ENCODE measurements around the gene ETV3. TPM values are rescaled to one million over a fixed set of nuclear protein-coding genes. Genes with fewer than 3 reads are reported as not detected.
"Not testable (repeated sequence)": the region's sequence is repeated elsewhere in the genome, so short reads cannot be mapped to it uniquely, and the experiment has no call there.

ETV3 gene
- total RNA-seq, 1 experiment from 2014 or later, result 6.7 TPM

DNA sequence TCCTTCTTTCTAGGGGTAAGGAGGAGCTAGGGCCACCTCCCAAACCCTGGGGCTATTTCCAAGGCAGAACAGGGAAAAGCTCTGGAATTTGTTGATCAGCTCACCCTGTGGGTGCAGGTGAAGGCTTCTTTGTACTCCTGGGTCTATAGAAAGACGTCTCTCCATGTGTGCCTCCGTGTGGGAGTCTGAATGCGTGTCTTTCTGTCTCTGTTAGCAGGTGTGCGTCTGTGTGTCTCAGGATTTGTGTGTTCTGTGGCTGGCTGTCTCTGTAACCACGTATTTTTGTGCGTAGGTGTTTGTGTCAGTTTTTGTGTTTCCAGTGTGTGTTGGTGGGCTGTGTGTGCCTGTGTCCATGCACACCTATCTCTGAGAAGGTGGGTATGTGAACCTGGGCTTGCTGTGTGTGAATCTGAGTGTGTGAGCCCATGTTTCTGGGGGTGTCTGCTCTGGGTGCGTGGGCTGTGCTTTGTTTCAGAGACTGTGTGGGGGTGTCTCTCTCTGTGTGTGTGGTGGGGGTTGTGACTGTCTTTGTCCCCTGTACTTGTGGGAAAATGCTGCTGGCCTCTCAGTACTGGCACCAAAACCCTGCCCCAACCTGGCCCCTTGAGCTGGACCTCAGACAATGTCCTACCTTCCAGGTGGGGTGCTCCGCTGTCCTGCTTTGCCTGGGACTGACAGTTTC lies 25.9 kb downstream of the ETV3 start:
- no peak for DNase-seq (ENCODE audit: low spot score)

DNA sequence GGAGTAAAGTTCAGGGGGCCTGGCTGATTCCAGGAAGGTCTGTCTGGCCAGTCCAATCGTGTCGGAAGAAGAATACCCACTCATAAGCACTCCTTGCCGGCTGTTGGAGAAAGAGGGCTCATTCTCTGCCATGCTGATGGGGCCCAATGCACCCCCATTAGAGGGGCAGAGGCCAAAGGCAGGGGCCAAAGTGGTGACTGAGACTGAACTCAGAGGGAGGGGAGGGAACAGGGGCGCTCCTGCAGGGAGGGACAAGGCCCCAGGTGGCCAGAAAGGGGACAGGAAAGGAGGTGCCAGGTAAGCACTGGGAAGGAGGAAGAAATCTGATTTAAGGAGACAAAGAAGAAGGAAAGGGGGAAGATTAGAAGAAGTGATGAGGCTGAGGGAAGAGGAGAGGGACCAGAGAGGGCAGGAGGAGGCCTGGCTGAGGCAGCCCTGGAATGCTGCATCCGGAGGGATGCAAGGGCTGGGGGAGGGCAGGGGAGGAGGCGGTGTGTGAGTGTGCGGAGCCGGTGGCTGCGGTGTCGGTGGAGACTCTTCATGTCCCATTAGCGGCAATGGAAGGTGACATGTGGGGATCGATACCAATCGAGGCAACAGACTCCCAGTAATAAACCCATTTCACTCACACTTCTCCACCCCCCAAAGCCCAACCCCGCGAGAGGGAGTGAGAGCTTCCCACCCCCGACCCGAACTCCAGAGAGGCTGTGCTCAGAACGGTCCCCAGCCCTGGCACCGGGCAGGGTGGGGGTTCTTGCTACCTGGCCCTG lies 26.6 kb downstream of the ETV3 start:
- DNase-seq (ENCODE audit: low spot score), result no peak

DNA sequence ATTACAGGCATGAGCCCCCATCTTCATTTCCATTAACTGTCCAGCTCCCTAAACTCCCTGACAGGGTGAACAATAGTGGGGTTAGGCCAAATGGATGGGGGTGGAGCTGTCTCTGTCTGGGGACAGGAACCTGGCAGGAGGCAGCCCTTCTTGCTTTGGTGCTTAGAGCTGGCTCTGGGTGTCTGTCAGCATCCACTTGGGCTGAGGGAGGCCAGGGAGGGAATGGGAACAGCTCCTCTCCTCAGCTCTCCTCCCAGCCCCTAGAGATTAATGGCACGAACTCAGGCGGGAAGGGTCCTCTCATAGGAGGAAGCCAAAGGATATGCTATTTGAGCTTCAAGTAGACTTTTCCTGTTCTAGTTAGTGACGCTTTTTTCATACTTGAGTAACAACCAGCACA lies 27.5 kb downstream of the ETV3 start:
- no peak for DNase-seq (ENCODE audit: low spot score)

DNA sequence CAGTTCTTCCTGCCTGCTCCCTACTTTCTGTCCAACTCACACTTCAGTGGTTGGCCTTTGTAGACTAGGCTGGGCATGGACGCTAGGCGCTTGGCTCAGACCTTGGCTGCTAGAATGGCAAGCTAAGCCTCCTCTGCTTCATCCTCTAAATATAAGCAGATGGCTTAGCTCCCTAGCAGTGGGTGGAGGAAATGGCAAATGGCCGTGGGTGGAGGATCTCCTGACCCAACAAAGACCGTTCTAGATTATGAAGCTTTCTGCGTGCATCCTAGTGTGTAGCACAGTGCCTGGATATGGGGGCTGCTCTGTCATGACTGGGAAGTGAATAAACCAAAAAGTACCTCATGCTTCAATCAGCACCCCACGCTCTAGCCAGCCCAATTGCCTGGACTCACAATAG lies 28.2 kb downstream of the ETV3 start:
- no peak for DNase-seq (ENCODE audit: low spot score)

DNA sequence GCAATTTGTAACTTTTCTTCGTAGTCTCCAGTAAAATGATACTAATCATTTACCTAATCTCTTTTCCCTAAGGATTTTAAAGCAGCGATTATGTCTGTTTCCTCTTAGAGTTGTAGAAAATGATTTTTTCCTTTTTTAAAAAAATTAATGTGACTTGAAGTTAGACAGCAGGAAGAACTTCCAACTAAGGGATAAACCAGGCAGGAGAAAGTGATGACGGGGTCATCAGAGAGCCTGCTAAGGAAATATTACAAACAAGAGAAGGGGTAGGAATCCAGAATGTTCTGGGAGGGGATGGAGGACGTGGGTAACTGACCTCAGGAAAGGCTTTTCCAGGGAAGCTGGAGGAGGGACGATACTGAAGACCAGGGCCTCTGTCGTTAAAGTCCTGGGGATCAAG lies 29.7 kb downstream of the ETV3 start:
- DNase-seq (ENCODE audit: low spot score), result no peak

DNA sequence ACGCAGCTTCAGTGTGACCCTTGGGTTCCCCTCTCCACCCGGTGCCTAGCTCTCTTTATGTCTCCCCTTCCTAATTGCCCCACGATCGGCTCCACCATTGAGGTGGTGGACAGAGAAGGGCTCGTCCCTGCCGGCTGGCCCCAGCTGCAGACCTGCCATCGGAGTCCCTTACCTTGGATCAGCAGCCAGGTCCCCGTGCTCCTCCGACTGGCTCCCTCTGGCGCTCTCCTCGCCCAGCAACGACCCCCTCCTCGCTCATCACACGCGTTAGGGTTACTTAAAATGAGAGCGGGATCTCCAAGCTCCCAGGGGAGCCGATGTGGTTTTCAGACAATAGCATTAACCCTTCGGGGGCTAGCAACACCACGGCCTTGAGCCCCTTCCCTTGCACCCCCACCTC lies 30.5 kb downstream of the ETV3 start:
- DNase-seq (ENCODE audit: low spot score), result no peak

DNA sequence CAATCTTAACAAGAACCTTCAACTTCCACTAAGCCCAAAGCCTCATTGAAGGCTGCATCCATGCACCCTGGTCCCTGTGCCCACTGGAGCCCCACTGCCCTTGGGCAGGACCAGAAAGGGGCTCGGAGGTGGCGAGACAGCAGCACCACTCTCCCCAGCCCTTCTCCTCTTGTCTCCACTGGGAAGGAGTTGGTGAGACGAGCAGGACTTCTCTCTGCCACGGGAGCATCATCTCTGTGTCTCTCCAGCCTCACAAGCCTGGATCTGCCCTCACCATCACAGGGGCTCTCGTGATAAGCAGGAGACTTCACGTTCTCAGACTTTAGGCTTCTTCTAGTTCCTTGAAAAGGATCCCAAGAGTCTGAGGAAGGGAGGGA lies 31.4 kb downstream of the ETV3 start:
- no peak for DNase-seq (ENCODE audit: low spot score)

DNA sequence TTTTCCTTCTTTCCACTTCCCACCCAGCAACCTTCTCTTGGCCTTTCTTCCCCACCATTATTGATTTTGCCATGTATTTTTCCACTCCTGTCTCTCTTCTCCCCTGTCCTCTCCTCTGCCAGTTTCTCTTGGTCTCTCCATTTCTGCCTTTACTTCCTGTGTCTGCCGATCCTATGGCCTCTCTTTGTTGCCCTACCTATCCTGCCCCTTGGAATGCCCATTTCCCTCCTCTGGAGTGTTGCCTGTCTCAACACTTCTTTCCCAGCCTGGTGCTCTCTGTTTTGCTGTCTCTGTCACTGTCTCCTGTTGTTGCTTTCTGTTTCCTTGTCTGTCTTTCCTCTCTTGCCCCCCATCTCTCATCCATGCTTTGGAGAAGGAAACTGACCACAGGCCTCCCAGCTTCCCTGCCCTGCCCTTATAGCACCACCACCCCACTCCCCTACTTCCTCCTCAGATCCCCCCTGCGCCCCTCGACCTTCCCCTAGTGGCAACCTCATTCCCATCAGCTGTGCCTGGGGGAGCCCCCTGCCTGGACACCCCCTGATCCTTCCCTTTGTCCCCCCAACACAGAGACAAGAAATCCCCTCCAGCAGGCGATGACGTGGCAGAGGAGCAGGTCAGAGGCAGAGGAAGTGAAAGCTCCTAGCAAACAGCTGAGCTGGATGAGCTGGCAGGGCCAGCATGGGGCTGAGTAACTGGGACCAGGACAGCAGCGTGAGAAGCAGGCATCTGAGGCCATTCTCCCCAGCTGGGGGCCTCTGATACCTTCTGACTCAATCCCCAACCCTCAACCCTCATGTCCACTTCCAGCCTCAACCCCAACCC lies 32.0 kb downstream of the ETV3 start:
- peak; percentile 86 for DNase-seq (ENCODE audit: low spot score)

DNA sequence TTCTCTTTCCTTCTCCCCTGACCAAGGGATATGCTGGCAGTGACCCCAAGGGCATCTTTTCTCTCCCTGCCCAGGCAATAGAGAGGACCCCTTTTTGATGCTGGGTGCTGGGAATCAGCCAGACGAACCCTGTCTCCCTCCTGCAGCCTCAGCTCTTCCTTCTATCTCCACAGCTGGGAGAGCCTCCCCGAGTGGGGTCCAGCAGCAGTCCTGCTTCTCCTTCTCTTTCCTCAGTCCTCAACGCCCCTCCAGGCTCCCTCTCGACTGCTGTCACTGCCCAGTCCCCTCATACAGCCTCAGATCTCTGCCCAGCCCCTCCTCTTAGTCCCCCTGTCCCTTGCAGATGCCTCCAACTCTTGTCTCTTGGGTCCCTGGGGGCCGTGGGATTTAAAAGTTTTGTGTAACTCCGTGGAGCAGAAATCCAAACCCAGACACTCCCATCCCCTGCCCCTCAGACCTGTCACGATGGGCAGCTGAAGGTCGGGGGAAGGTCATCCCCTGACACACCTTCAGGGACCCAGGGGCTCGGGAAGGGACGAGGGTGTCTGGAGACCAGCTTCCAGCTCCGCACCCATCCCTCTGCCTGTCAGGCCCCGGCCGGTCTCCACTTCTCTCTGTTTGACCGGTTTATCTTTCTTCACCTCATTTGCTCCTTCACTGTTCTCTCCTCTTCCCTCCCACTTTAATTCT lies 32.8 kb downstream of the ETV3 start:
- DNase-seq (ENCODE audit: low spot score), result no peak

DNA sequence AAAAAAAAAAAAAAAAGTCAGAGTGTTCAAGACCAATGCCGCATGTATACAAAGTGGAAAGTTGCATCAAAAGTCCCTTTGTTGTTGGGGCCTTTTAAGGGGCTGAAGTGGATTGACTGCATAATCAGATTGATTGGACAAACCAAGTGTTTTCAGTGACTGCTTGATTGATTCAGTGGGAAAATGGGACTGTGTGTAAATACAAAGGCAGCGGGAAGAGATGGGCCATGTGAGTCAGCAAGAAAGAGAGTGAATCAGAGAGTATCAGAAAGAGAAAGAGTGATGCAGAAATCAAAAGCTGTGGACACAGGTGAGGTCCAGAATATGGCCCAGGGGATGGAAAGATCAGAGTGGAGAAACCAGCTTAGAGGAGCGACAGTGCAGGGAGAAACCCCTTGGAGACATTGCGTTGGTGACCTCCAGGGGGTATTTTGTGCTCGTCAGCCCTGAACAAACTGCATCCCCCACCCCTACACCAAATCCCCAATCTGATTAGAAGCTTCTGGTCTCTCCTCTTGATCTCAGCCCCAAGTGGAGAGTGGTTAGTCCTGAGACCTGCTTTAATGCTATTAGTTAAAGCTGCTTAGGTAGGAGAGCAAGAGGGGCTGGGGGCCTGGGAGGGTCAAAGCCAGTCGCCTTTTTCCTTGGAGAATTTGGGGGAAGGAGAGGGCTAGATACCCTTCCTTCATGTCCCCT lies 33.4 kb downstream of the ETV3 start:
- peak; percentile 20 for DNase-seq (ENCODE audit: low spot score)

DNA sequence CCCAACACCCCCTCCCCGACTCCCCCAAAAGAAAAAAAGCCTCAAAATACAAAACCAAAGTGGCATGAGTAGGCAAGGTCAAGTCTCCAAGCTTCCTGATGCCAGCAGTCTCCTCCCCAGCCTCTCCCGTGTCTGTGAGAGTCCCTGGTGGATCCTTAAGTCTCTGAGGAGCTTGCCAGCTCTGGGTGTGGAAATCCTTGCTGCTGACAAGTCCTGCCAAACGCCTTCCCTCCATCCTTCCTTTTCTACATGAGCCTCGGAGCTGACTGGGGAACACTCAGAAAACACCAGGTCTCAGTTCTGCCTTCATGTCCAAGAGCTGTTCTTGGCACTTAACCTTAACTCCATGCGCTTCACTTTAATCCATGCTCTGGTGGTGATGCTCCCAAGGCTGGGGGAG lies 34.9 kb downstream of the ETV3 start:
- no peak for DNase-seq (ENCODE audit: low spot score)

DNA sequence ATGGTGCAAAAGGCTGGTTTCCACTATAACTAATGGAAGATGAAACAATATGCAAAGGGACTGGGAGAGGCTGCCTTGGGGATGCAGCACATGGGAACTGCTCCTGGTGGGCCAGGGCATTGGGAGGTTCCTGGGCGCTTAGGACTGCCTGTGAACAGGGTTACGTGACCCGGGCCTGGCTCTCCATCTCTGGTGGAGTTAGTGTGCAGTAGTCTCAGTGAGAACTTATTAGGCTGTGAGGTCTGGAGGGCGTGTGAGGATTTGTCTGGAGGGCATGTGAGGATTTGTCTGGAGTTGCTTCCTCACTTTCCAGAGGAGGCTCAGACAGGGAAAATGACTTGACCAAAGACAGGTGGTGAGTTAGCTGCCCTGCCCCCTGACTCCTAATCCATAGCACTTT lies 37.0 kb downstream of the ETV3 start:
- DNase-seq (ENCODE audit: low spot score), result no peak

DNA sequence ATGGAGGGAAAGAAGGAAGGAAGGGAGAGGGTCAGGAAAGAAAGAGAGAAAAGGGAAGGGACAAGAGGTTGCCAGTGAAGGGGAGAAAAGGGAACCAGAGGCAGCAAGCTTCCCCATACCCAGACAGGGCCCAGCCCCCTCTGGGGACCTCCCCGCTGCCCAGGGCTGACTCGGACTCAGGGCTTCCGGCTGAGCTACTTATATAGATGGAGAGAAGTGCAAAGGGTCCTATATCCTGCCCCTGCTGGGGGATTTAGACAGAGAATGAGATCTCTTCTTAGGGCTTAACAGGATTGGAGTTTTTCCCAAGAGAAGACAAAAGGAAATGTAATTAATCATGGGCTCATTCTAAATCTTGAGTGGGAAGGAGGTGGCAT lies 38.6 kb downstream of the ETV3 start, which contains the start of gene ETV3L:
Gene ETV3L (minus strand): TSS at position 176 of the 377 bp plus-strand sequence. CDS start 285 bp downstream, outside the sequence.
- no peak for DNase-seq (ENCODE audit: low spot score)

DNA sequence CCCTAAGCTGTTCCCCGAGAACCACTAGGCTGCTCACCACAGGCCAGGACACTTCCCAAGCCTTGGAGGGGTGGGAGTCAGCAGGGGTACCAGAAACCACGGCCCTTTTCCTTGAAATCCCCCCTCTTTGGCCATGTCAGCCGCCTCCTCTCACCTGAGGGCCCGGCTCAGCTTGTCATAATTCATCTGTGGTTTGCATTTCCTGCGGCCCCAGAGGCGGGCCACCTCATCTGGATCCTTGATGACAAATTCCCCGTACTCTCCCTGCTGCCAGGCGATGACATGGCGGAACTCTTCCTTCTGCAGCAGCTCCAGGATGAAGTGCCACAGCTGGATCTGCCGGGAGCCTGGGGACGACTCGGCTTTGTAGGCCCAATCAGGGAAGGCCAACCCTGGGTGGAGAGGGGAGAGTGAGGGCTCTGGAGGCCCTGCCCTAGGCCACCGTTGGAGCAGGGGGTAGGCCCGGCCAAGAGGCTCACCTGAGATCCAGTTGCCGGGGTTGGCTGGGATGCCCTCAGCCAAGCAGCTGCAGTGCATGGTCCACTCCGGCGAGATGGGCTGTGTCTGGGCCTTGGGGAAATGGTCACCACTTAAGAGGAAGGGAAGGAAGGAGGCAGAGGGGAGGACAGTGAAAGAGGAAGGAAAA lies 39.1 kb downstream of the ETV3 start:
- DNase-seq (ENCODE audit: low spot score), result not testable (repeated sequence)

DNA sequence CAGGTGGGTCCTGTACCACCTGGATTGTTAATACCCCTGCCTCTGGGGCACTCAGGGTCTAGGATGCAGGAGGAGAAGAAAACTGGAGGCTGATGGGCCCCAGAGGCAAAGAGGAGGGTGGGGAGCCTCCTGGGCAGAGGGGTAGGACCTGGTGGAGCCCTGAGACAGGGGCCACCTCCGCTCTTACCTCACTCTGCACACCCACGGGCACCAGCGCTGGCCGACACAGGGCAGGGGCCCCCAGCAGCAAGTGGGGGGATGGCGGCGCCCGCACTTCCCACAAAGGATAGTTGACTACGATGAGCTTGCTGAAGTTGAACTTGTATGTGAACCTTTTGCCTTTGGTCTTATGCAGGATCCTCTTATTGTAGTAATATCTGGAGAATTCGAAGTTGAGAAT lies 39.7 kb downstream of the ETV3 start:
- DNase-seq (ENCODE audit: low spot score), result no peak

DNA sequence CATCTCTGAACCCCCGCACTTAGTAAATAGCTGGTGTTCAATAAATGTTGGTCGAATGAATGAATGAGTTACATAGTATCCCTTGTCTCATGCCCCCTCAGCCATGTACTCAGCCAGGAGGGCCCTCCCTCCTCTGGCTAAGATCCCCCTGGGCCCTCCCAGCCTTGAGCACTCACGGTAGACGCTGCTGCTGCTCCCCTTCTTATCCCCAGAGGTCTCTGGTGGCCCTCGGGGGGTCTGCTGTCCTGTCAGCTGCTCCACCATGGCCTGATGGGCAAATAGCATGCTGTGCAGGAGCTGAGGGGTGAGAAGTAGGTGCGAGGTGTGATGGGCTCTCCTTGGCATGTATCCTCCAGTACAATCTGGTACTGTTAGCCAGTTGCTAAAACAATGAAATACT lies 40.5 kb downstream of the ETV3 start:
- no peak for DNase-seq (ENCODE audit: low spot score)

DNA sequence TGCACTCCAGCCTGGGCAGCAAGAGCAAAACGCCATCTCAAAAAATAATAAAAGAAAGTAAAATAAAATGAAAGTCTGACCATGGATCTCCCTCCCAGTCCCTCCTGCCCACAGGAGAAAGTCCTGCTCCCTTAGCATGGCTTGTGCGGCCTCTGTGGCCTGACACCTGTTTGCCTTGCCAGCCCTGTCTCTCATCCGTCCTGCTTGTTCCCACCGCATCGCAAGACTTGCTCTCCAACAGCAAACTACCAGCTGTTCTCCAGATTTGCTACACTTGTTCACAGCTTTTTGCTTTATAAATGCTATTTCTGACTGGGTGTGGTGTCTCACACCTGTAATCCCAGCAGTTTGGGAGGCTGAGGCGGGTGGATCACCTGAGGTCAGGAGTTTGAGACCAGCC lies 41.3 kb downstream of the ETV3 start:
- no peak for DNase-seq (ENCODE audit: low spot score)

DNA sequence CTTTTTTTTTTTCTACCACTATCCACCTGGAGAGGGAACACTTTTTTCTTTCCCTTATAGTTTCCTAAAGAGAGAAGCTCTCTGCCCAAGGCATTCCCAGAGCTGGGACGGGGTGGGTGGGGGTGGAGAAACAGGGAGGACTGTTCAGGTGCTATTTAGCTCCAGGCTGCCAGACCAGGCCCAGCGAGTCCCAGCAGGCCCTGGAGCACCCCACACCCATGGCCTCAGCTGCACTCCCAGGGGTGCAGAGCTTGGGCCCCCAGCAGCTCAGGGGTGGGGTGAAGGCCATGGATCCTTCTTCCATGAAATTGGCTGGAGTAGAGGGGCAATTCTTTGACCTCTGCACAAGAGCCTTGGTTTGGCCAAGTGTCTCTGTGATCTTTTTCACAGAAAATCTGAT lies 42.6 kb downstream of the ETV3 start:
- no peak for DNase-seq (ENCODE audit: low spot score)

DNA sequence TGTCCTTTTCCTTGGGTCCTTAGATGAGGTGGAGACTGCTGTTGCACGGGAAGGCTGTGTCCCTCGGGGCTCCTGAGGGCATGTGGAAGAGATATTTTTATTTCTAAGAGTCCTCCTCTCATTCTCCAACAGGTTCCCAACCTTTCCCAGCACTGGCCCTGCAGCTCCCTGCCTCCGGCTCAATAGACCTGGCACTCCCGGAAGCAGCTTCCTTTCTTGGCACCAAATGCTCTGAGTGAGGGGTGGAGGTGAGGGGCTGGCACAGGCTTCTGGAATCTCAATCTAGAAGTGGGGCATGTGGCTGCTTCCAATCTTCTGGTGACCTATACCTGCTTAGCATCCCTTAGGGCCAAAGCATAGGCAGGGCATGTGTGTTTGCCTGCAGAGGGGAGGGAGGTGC lies 43.1 kb downstream of the ETV3 start:
- DNase-seq (ENCODE audit: low spot score), result no peak

DNA sequence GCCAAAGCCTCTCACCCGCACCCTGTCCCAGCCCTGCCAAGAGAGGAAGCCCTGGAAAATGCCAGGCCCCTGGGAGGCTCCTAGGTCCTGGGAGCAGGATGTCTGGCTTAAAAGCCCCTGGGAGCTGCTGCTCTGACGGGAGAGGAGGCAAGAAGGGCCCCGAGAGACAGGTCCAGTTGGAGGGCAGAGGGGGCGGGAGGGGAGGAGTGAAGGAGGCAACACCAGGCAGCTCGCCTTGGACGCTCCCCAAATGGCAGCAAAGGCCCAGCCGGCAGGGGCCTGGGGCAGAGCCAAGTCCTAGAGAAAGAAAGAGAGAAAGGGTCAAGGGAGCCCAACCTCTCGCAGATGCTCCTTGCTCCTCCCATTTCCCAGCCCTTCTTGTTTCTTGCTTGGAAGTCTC lies 45.4 kb downstream of the ETV3 start:
- no peak for DNase-seq (ENCODE audit: low spot score)

DNA sequence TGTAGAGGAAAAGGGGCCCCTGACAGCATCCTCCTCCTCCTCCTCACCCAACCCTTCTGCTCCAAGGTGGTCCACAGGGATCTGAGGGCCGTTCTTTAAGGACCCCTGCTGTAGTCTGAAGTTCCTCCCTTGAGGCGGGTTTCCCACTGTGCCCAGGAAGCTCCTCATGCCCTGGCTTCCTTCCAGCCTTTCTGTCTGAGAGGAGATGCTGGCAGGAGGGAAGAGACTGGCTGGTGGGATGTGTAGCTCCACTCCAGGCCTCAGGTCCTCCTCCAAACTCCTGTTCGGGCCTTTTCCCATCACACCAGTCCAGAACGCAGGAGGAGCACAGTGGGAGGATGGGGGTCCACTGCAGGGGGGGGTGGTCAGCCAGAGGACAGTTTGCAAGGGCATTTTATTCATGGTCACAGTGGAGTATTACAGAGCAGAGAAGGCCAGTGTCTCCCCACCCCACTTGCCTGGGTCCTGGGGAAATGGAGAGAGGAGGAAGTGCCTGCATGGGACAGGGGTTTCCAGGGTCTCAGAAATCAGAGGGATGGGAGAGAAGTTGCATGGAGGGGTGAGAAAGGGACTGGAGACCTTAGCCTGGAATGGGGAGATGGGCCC lies 46.4 kb downstream of the ETV3 start:
- DNase-seq (ENCODE audit: low spot score), result no peak
